Dendritic cell treated with granulocyte-macrophage colony-stimulating factor and Interleukin-4, amounts not matched to agents 40 ng/mL and 50 ng/mL, for 4 days (primary cell): ENCODE measurements around the gene TBPL1.

Experiments
- H3K27ac Mint-ChIP-seq: one replicate; pipeline ENCODE4 v1.8.0; 2022; ENCODE audit warnings: mild to moderate bottlenecking, mixed read lengths
- H3K27me3 Mint-ChIP-seq: one replicate; pipeline ENCODE4 v1.8.0; 2022; ENCODE audit warnings: mild to moderate bottlenecking, mixed read lengths
- H3K36me3 Mint-ChIP-seq: one replicate; pipeline ENCODE4 v1.8.0; 2022; ENCODE audit warnings: low read depth, mixed read lengths
- H3K4me1 Mint-ChIP-seq: one replicate; pipeline ENCODE4 v1.8.0; 2022; ENCODE audit warnings: low read depth, mixed read lengths
- H3K4me3 Mint-ChIP-seq: one replicate; pipeline ENCODE4 v1.8.0; 2022; ENCODE audit warnings: mild to moderate bottlenecking, moderate library complexity, mixed read lengths
- H3K9me3 Mint-ChIP-seq: one replicate; pipeline ENCODE4 v1.8.0; 2022; ENCODE audit warnings: mixed read lengths
- intact Hi-C: fragments of 100-400 bp; cut with micrococcal nuclease; formaldehyde crosslinking; loops from one replicate; pipeline ENCODE4 v1.15.0; 2022

The TBPL1 gene

DNA sequence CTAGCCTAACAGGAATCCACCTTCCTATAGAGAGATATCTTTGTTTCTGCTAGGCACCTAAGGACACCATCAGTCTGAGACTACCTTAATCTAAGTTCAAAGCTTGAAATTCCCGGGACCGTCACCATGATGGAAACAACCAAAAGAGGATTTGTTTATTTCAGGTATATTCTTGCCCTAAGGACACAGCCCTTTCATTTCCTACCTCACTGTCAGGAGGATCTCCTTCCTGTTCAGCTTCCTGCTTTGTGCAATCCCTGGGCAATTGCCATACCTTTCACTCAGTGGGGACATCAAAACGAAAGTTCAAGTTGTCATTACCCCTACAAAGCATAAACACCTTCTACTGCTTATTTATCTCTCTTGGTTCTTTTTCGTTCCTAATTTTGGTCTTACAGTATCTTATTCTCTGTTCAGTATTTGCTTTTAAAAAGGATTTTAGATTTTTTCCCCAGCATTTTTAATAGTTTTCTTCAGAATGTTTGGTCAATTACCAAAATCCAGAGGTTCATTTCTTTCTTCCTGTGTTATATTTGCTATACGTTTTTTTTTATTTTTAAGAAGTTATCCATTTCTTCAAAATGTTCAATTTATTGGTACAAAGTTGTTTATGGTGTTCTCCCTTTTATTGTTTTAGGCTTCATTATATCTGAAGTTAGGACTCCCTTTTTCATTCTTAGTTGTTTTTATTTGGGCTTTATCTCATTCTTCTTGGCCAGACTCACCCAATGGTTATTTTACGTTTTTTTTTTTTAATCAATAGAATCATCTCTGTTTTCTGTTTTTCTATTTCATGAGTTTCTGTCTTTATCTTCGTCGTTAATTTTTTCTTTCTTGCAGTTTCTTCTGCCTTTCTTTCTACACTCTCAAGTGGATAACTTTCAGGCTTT is 13.0 kb upstream of the TBPL1 start:
- Mint-ChIP-seq H3K36me3 (no peaks in the 10 kb centered on the region), H3K4me3 (no peak overlapping the region), H3K9me3 (no peaks in the 10 kb centered on the region), H3K4me1 (no peaks in the 10 kb centered on the region), H3K27me3 (peaks cover 13% of the 10 kb centered on the region), H3K27ac (no peak overlapping the region)
- intact Hi-C loops, result no loop called here

DNA sequence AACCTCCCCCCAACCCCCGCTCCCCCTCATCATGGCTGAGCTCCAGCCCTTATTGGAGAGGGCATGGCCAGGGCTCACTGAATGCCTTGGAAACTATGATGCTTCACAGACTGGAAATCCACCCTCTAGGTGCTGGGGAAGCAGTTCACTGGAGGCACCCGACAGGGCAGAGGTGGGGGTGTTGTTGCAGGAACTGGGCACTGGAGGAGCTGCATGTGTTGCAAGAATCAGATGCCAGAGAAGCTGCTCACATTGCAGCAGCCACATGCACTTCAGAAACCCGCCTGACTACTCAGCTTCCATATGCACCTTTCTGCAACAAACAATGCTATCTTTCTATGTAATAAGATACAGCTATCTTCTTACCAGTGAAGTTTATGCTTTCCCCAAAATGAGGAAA is 7.9 kb upstream of the TBPL1 start:
- Mint-ChIP-seq H3K4me3 (no peak overlapping the region), H3K9me3 (no peaks in the 10 kb centered on the region), H3K27ac (no peak overlapping the region), H3K27me3 (peaks cover 9% of the 10 kb centered on the region), H3K36me3 (no peaks in the 10 kb centered on the region), H3K4me1 (no peaks in the 10 kb centered on the region)
- intact Hi-C loops, result no loop called here

DNA sequence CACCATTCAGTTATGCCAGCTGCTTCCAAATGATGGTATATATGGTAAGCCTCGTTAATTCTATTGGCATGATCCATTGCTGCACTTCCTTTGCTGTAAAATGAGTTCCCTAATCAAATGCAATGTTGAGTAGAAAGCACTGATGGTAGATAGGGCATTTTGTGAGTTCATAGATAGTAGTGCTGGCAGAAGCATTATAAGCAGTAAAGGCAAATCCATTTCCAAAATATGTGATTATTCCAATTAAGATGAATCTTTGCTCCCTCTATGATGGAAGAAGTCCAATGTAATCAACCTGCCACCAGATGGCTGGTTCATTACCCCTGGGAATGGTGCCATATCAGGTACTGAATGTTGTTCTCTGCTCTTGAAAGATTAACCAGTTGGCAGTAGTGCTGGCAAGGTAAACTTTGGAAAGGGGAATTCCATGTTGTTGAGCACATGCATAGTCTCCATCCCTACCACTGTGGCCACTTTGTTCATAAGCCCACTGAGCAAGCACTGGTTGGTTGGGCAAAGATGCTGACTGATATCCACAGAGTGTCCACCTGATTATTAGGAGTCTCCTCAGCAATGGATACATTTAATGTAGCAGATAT is 5.6 kb upstream of the TBPL1 start:
- H3K27me3 Mint-ChIP-seq, result peaks cover 13% of the 10 kb centered on the region
- H3K36me3 Mint-ChIP-seq, result peaks cover 4% of the 10 kb centered on the region
- H3K4me3 Mint-ChIP-seq, result no peak overlapping the region
- peaks cover 11% of the 10 kb centered on the region for H3K4me1 Mint-ChIP-seq
- intact Hi-C loops, result no loop called here
- H3K27ac Mint-ChIP-seq, result no peak overlapping the region
- H3K9me3 Mint-ChIP-seq, result no peaks in the 10 kb centered on the region

DNA sequence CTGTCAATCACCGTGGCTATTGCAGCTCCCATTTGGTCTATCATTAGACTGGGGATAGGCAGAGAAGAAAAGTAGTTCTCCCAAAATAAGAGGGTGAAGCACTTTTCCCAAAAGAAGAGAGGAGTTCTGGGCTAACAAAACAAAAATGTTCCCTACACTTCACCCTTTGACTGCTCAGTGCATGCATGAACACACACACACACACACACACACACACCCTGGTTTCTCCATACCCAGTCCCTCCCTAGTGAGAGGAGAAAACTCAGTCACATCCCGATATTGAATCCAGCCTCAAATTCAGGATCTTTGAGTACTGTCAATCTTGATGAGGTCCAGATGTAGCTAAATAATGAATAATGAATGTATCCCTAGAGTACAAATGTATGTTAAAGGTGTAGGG is 4.6 kb upstream of the TBPL1 start:
- H3K9me3 Mint-ChIP-seq, result no peaks in the 10 kb centered on the region
- peaks cover 14% of the 10 kb centered on the region for H3K36me3 Mint-ChIP-seq
- peaks cover 13% of the 10 kb centered on the region for H3K4me1 Mint-ChIP-seq
- intact Hi-C loops, result no loop called here
- H3K27me3 Mint-ChIP-seq, result peaks cover 13% of the 10 kb centered on the region
- no peak overlapping the region for H3K27ac Mint-ChIP-seq
- H3K4me3 Mint-ChIP-seq, result no peak overlapping the region

DNA sequence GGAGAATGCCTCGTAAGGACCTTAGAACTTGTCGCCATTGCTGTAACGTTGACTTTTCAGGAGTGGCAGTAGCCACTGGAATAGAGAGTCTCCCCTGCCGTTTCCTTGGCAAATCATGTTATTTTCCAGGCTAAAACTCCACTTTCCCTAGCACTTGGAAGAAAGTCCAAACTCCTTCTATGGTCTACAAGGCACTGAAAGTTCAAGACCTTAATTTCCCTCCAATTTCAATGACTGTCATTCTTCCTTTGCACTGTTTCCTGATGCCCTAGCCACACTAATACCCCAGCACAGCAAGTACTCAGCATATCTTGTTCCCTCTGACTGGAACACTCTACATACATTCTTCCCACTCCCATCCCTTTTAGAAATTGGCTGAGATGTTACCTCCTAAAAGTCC is 1.8 kb upstream of the TBPL1 start:
- H3K27ac Mint-ChIP-seq, result peak overlapping the region; percentile 86
- H3K36me3 Mint-ChIP-seq, result peaks cover 18% of the 10 kb centered on the region
- peak overlapping the region; percentile 94 for H3K4me3 Mint-ChIP-seq
- H3K4me1 Mint-ChIP-seq, result peaks cover 34% of the 10 kb centered on the region
- H3K9me3 Mint-ChIP-seq, result no peaks in the 10 kb centered on the region
- intact Hi-C loops, result no loop called here
- peaks cover 9% of the 10 kb centered on the region for H3K27me3 Mint-ChIP-seq

DNA sequence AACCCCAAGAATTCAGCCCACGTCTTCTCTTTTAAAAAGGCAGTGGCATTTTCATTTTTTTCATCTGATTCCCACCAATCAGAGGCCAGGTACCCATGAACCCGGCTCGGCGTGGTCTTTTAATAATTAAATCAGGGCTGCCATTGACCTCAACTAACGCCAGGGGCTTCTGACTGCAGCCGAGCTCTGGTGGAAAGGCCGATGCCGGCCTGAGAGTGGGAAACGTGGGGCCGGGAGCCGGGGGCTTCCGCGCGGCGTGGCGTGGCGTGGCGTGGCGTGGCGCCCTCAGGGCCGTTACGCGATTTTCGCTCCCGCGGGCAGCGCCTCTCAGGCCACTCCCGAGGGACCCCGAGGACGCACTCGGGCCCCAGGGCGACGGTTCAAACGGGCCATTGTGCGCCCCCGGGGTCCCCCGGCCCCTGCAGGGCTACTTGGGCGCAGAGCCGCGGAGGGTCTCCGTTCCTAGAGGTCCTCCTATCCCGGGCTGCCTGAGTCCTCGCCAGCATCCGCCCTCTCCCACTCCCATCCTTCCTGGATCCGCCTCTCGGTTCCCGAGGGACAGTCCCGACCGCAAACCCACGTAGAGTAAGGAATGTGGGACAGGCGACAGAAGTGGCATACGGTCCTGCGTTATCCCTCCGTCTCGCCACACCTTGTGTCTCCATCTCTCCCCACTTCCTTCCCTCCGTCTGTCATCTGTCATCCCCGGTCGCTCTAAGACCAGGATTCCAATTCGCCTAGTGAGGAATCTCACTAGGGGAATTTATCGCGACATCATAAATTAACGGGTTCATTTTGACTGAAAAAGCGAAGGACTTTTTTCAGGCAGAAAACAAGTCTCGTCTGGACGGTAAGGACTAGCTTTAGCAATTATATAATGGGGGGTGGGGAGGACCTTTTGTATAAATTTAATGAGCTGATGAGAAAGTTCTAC is 876 bp upstream of the TBPL1 start:
- Mint-ChIP-seq H3K9me3 (no peaks in the 10 kb centered on the region), H3K27ac (peak overlapping the region; percentile 86), H3K36me3 (peaks cover 18% of the 10 kb centered on the region), H3K4me3 (peak overlapping the region; percentile 94), H3K4me1 (peaks cover 42% of the 10 kb centered on the region), H3K27me3 (peaks cover 9% of the 10 kb centered on the region)
- intact Hi-C loops, result no loop called here

DNA sequence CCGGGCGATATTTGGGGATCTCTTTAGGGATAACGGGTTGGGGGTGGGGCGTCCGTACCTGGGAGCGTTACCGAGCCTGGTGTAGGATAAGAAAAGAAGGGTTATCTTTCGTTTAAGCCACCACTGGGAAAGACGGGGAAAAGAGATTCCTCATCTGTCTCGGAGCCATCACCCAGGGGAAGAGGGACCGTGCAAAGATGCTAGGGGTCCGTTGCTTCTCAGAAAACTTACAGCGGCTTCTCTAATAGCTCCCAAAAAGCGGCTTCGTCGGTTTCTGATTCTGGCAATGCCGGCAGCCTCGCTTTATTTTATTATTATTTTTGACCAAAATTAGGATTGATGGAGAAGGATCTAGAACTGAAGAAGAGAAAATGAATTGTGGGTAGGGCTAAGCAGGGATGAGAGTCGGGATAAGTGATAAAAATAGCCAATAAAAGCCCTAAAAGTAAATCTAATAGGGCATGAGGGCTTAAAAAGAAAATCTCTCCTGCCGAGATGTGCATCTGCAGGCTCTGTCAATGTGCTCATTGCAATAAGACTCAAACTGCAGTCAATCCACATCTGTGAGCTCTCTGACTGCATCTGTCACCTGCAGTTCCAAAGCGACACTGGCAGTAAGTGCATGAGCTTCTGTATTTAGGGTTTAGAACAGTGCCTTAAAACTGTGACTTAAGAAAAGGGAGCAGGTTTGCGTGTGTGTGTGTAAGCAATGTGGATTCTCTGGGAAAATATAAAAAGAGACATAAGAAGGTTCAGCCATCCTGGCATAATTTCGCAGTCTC is 801 bp downstream of the TBPL1 start:
- Mint-ChIP-seq H3K27me3 (peaks cover 9% of the 10 kb centered on the region), H3K4me3 (peak overlapping the region; percentile 94), H3K27ac (peak overlapping the region; percentile 86), H3K36me3 (peaks cover 18% of the 10 kb centered on the region), H3K4me1 (peaks cover 42% of the 10 kb centered on the region), H3K9me3 (no peaks in the 10 kb centered on the region)
- intact Hi-C loops, result no loop called here

DNA sequence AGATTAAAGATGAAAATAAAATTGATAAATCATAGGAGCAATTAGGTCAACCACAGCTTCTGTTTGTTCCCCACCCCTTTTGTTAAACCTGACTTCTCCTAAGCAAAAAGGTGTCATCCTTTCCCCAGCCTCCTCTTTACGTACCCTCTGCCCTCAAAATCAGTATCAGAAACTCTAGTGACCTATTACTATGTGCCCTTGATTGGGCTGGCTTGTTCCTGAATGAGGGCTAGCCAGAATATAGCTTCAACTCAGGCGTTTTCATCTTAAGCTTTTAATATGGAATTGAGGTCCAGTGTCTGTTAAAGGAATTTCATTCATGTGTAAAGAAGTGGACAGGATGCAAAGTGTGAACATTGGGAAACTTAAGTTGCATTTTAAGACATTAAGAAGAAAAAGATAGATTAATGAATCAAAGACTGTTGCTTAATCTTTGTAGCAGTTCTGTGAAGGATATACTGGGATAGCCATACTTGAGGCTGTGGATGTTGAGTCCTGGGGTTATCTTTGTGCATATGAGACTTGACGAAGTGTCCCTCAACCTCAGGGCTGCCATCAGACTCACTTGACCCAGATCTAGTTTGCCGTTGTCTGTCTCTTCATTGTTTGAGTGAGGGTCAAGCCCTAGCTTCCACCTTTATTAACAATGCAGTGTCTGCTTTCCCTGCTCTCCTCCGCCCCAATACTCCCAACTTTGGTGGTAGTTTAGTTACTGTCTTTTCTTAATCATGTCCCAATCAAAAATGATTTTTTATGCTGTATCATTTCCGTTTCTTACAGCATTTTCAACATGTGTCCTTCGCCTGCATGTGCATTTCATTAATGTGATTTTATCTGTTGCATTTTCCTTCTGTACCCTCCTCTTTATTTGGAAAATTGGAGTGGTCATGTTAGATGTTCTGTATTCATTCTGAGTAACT is 1.9 kb downstream of the TBPL1 start:
- Mint-ChIP-seq H3K27me3 (peaks cover 9% of the 10 kb centered on the region), H3K4me3 (no peak overlapping the region), H3K4me1 (peaks cover 47% of the 10 kb centered on the region), H3K27ac (no peak overlapping the region), H3K9me3 (no peaks in the 10 kb centered on the region), H3K36me3 (peaks cover 18% of the 10 kb centered on the region)
- intact Hi-C loops, result no loop called here

DNA sequence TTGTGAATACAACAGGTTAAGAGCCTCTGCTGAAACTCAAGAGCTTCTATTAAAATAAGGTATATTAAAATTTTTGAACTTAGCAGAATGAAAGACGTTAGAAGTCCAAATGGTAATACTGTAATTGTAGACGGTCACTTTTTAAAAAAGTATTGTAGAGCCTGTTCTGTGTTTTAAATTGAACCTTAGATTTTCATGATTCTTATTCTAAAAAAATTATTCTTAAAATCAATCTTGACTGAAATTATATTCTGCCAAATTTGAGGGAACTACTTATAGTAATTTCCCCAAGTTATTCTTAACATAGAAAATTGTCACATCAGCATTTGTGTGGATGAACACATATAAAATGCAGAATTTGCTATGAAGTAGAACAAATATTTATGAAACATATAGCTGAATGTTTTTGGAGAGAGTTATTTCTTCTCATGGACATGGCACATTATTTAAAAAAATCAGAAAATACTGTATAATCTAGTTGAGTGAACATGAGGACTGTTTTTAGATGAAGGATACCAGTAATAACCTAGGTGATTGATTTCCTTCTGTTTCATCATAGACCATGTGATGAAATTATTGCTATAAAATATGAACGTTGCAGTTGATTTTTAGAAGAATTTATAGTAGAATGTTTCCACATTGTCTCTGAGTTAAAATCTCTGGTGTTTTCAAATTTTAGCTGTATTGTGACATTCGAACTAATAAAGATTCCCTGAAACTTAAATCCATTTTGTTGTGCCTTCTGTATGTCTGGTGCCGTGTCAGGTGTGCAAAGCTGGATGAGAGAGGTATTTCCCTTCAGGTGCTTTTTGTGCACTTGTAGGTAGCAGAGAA is 2.8 kb downstream of the TBPL1 start:
- peaks cover 9% of the 10 kb centered on the region for H3K27me3 Mint-ChIP-seq
- peaks cover 51% of the 10 kb centered on the region for H3K4me1 Mint-ChIP-seq

DNA sequence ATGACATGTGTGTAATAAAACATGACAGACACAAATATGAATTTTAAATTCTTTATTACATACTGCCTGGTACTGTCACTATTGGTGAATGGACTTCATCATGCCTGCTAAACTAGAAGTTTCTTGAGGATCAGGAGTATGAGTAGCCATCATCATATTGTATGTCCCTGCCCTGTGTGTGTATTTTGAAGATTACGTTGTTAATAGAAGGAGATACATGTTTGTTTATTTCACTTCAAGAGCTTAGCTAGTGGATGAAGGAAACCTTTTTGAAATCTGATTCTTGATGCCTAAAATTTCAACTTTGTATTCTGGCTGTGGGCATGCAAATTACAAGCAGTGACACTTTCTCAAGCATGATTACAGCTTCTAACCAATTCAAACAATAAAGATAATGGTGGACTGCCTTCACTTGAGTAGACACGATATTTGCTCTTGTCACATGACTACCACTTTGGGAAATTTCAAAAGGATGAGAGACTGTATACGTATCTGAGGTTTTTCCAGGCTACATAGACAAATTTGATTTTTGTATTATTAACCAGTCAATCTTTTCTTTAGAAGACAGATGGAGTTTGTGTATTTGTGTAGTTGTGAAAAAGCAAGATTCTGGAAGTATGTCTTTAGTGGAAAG is 3.5 kb downstream of the TBPL1 start:
- Mint-ChIP-seq H3K36me3 (peaks cover 18% of the 10 kb centered on the region), H3K27me3 (peaks cover 6% of the 10 kb centered on the region), H3K4me1 (peaks cover 47% of the 10 kb centered on the region), H3K9me3 (no peaks in the 10 kb centered on the region), H3K27ac (no peak overlapping the region), H3K4me3 (no peak overlapping the region)
- intact Hi-C loops, result no loop called here

More for the DNA sequence above, 2.8 kb downstream of the TBPL1 start:
- Mint-ChIP-seq H3K36me3 (peaks cover 18% of the 10 kb centered on the region), H3K9me3 (no peaks in the 10 kb centered on the region), H3K4me3 (no peak overlapping the region), H3K27ac (no peak overlapping the region)
- intact Hi-C loops, result no loop called here

DNA sequence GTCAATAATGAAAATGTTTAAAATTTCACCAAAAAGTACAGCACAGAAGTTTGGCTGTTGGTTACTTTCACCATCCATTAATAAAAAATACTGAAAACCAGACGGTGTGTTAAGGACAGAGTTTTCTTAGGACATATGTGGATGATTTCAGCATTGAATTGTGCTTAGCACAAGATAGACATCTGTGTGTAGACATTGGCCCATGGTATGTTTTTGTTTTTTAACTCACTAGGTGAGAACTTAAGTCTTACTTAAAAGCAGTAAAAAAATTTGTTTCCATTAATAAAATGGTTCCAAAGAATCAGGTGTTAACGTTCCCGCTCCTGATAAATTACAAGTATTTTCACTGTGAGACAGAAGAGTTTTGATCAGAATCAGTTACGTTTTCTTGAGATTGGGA is 4.2 kb downstream of the TBPL1 start:
- Mint-ChIP-seq H3K36me3 (peaks cover 16% of the 10 kb centered on the region), H3K27ac (no peak overlapping the region), H3K9me3 (no peaks in the 10 kb centered on the region), H3K27me3 (peaks cover 2% of the 10 kb centered on the region), H3K4me1 (peaks cover 42% of the 10 kb centered on the region), H3K4me3 (no peak overlapping the region)
- intact Hi-C loops, result no loop called here
